SU-DHL-6 (cell line): Measurements from ENCODE around the gene LRTM2.

Experiments used
- H2AFZ ChIP-seq: fragments of 200-600 bp; sonication (generic); 2 replicates; pipeline ENCODE4 v1.6.1; 2014; ENCODE audit warnings: low read depth, mild to moderate bottlenecking, moderate library complexity, mixed read lengths, antibody characterized with exemption, low read length; ENCODE audit not compliant: severe bottlenecking
- H3F3A ChIP-seq: fragments of 200-600 bp; shearing (Covaris generic); 2 replicates; pipeline ENCODE4 v1.6.0; 2016; ENCODE audit warnings: antibody characterized with exemption, mild to moderate bottlenecking; ENCODE audit not compliant: insufficient read depth
- H3K27ac ChIP-seq: fragments of 200-600 bp; sonication (generic); 2 replicates; pipeline ENCODE4 v1.5.1; 2016; ENCODE audit warnings: low read depth, mild to moderate bottlenecking, low read length, moderate library complexity, mixed read lengths
- H3K27me3 ChIP-seq: fragments of 200-600 bp; sonication (generic), shearing (Covaris generic); 2 replicates; pipeline ENCODE4 v1.6.0; 2014; ENCODE audit warnings: mild to moderate bottlenecking, low read length
- H3K36me3 ChIP-seq: fragments of 200-600 bp; sonication (generic); 2 replicates; pipeline ENCODE4 v1.6.1; 2014; ENCODE audit warnings: mild to moderate bottlenecking, low read length, mixed read lengths
- H3K4me2 ChIP-seq: fragments of 300-600, 200-600 bp; shearing (Covaris generic), sonication (generic); 2 replicates; pipeline ENCODE4 v1.6.0; 2014; ENCODE audit warnings: low read length, low read depth, mild to moderate bottlenecking; ENCODE audit not compliant: poor library complexity, severe bottlenecking
- H3K4me3 ChIP-seq: fragments of 200-600 bp; sonication (generic); 2 replicates; pipeline ENCODE4 v1.5.1; 2014; ENCODE audit warnings: antibody characterized with exemption, low read length, mild to moderate bottlenecking, mixed read lengths; ENCODE audit not compliant: insufficient read depth, poor library complexity, severe bottlenecking
- H3K79me2 ChIP-seq: fragments of 200-600 bp; sonication (generic); 2 replicates; pipeline ENCODE4 v1.6.1; 2014; ENCODE audit warnings: mild to moderate bottlenecking, low read length, moderate library complexity; ENCODE audit not compliant: insufficient read depth
- H3K9ac ChIP-seq: fragments of 200-600 bp; sonication (generic); 2 replicates; pipeline ENCODE4 v1.7.0; 2014; ENCODE audit warnings: mild to moderate bottlenecking, low read length
- H3K9me2 ChIP-seq: fragments of 200-600 bp; sonication (generic); replicated peaks from 2 replicates; pipeline ENCODE4 v1.6.1; 2014; ENCODE audit warnings: low read length; ENCODE audit not compliant: insufficient read depth
- H3K9me3 ChIP-seq: fragments of 200-600 bp; sonication (generic); 2 replicates; pipeline ENCODE4 v1.6.1; 2014; ENCODE audit warnings: low read length, mixed read lengths; ENCODE audit not compliant: insufficient read depth
- H4K20me1 ChIP-seq: fragments of 200-600 bp; sonication (generic); 2 replicates; pipeline ENCODE4 v1.6.1; 2014; ENCODE audit warnings: low read depth, mild to moderate bottlenecking, antibody characterized with exemption, low read length, moderate library complexity, mixed read lengths
- CTCF ChIP-seq: fragments of 200-600 bp; sonication (generic); IDR thresholded peaks from one replicate; pipeline ENCODE4 v1.5.1; 2017; ENCODE audit warnings: antibody characterized with exemption, mild to moderate bottlenecking, low read length, moderate library complexity; ENCODE audit not compliant: insufficient read depth, poor library complexity, severe bottlenecking
- EZH2phosphoT487 ChIP-seq: fragments of 200-600 bp; sonication (generic), shearing (Covaris generic); conservative IDR thresholded peaks from 2 replicates; pipeline ENCODE4 v1.6.1; 2018; ENCODE audit warnings: mild to moderate bottlenecking, antibody characterized with exemption, low read length, moderate library complexity, mixed read lengths

The LRTM2 gene

GRCh38 chr12:1852076-1852475 is 31.7 kb downstream of the LRTM2 start:
- Histone ChIP-seq H3K9ac (no peak overlapping the region), H3K36me3 (no peaks in the 10 kb centered on the region), H3K9me2 (no peaks in the 10 kb centered on the region), H3K27me3 (no peaks in the 10 kb centered on the region), H3K27ac (no peak overlapping the region), H2AFZ (no peak overlapping the region), H3K9me3 (no peaks in the 10 kb centered on the region), H3F3A (no peaks in the 10 kb centered on the region), H4K20me1 (no peaks in the 10 kb centered on the region), H3K4me2 (no peak overlapping the region), H3K79me2 (no peaks in the 10 kb centered on the region), H3K4me3 (no peak overlapping the region)
- TF ChIP-seq EZH2phosphoT487 (no peak), CTCF (no peak)

- no peak overlapping the region for H3K9ac ChIP-seq
- H3F3A ChIP-seq: no peaks in the 10 kb centered on the region
- no peak overlapping the region for H2AFZ ChIP-seq
- no peak overlapping the region for H3K4me3 ChIP-seq
- H4K20me1 ChIP-seq: no peaks in the 10 kb centered on the region
- no peak for TF ChIP-seq CTCF
- TF ChIP-seq EZH2phosphoT487: no peak
- H3K27ac ChIP-seq: no peak overlapping the region
- no peak overlapping the region for H3K4me2 ChIP-seq
- H3K9me3 ChIP-seq: no peaks in the 10 kb centered on the region
- H3K36me3 ChIP-seq: no peaks in the 10 kb centered on the region
- H3K79me2 ChIP-seq: no peaks in the 10 kb centered on the region
- H3K27me3 ChIP-seq: no peaks in the 10 kb centered on the region
- no peaks in the 10 kb centered on the region for H3K9me2 ChIP-seq
Measured at GRCh38 chr12:1853716-1854115, 33.4 kb downstream of the LRTM2 start.

- Histone ChIP-seq H3K4me3 (no peak overlapping the region), H3K36me3 (no peaks in the 10 kb centered on the region), H3K27me3 (no peaks in the 10 kb centered on the region), H3K27ac (no peak overlapping the region), H3K4me2 (no peak overlapping the region), H4K20me1 (no peaks in the 10 kb centered on the region), H3K9me2 (no peaks in the 10 kb centered on the region), H3K79me2 (no peaks in the 10 kb centered on the region), H3K9ac (no peak overlapping the region), H3K9me3 (no peaks in the 10 kb centered on the region), H2AFZ (no peak overlapping the region), H3F3A (no peaks in the 10 kb centered on the region)
- TF ChIP-seq EZH2phosphoT487: no peak
- TF ChIP-seq CTCF: no peak
Measured at GRCh38 chr12:1855241-1855640, 34.9 kb downstream of the LRTM2 start.

- Histone ChIP-seq H3K27ac (no peak overlapping the region), H3K4me2 (no peak overlapping the region), H3K79me2 (no peaks in the 10 kb centered on the region), H3K36me3 (no peaks in the 10 kb centered on the region), H3K9me3 (no peaks in the 10 kb centered on the region), H4K20me1 (no peaks in the 10 kb centered on the region), H3K9me2 (no peaks in the 10 kb centered on the region), H3K4me3 (no peak overlapping the region), H3F3A (no peaks in the 10 kb centered on the region), H3K9ac (no peak overlapping the region), H2AFZ (no peak overlapping the region), H3K27me3 (no peaks in the 10 kb centered on the region)
- TF ChIP-seq EZH2phosphoT487 (no peak), CTCF (no peak)
Measured at GRCh38 chr12:1857086-1857485, 36.7 kb downstream of the LRTM2 start.
